HG02970 (cell line): Measurements from ENCODE around the gene GINM1.

Experiments used
- ATAC-seq: cut with Tn5 transposase; IDR thresholded peaks from one replicate; pipeline ENCODE4 v1.9.1; 2021; ENCODE audit warnings: mild to moderate bottlenecking, moderate library complexity, moderate number of reproducible peaks; ENCODE audit not compliant: unreplicated experiment, low FRiP score

The GINM1 gene

GRCh38 chr6:149592983-149593382, 26.8 kb downstream of the GINM1 start:
- ATAC-seq, result no peak

GRCh38 chr6:149593408-149593807, 27.2 kb downstream of the GINM1 start:
- ATAC-seq, result no peak

GRCh38 chr6:149600508-149600907, 34.3 kb downstream of the GINM1 start:
- no peak for ATAC-seq

GRCh38 chr6:149608381-149608982, 42.3 kb downstream of the GINM1 start:
- ATAC-seq, result no peak

- ATAC-seq, result no peak
Observed at GRCh38 chr6:149614337-149614736, 48.2 kb downstream of the GINM1 start.

GRCh38 chr6:149615805-149616204, 49.6 kb downstream of the GINM1 start:
- no peak for ATAC-seq

- ATAC-seq, result no peak
Observed at GRCh38 chr6:149627672-149628071, 61.5 kb downstream of the GINM1 start.

GRCh38 chr6:149628875-149629510, 62.8 kb downstream of the GINM1 start:
- ATAC-seq, result no peak

GRCh38 chr6:149634315-149634714, 68.1 kb downstream of the GINM1 start:
- no peak for ATAC-seq

- no peak for ATAC-seq
Observed at GRCh38 chr6:149636124-149636523, 69.9 kb downstream of the GINM1 start.
